Measurements from ENCODE around the gene MC1R.
A peak's percentile ranks its signal among the peaks of the same experiment; 100 is the strongest.
"Not testable (repeated sequence)": the region's sequence is repeated elsewhere in the genome, so short reads cannot be mapped to it uniquely, and the experiment has no call there.

MC1R gene

GRCh38 chr16:89925596-89926079 is 7.0 kb downstream of the MC1R start:
- DNase-seq (ENCODE audit: low read depth): no peak
- H3K4me3 ChIP-seq (ENCODE audit: control insufficient read depth, low read depth, low read length): peak overlapping the region; percentile 94
- TF ChIP-seq CTCF (IDR thresholded peaks at IDR 0.05; ENCODE audit: control insufficient read depth, insufficient read depth, low read depth, low read length, missing control alignments): no peak

- no peak for TF ChIP-seq CTCF (IDR thresholded peaks at IDR 0.05; ENCODE audit: control insufficient read depth, insufficient read depth, low read depth, low read length, missing control alignments)
- DNase-seq (ENCODE audit: low read depth): no peak
- no peak overlapping the region for H3K4me3 ChIP-seq (ENCODE audit: control insufficient read depth, low read depth, low read length)
Measured at GRCh38 chr16:89931305-89931896, 12.7 kb downstream of the MC1R start.

- DNase-seq (ENCODE audit: low read depth): no peak
- no peak for TF ChIP-seq CTCF (IDR thresholded peaks at IDR 0.05; ENCODE audit: control insufficient read depth, insufficient read depth, low read depth, low read length, missing control alignments)
- H3K4me3 ChIP-seq (ENCODE audit: control insufficient read depth, low read depth, low read length): no peak overlapping the region
Measured at GRCh38 chr16:89931964-89932363, 13.3 kb downstream of the MC1R start.

GRCh38 chr16:89934019-89934418 is 15.4 kb downstream of the MC1R start:
- H3K4me3 ChIP-seq (ENCODE audit: control insufficient read depth, low read depth, low read length); DNase-seq (ENCODE audit: low read depth): not testable (repeated sequence)

- TF ChIP-seq CTCF (IDR thresholded peaks at IDR 0.05; ENCODE audit: control insufficient read depth, insufficient read depth, low read depth, low read length, missing control alignments): no peak
- no peak overlapping the region for H3K4me3 ChIP-seq (ENCODE audit: control insufficient read depth, low read depth, low read length)
- DNase-seq (ENCODE audit: low read depth): no peak
Measured at GRCh38 chr16:89934611-89935553, 16.2 kb downstream of the MC1R start.

GRCh38 chr16:89935620-89936019 is 17.0 kb downstream of the MC1R start:
- DNase-seq (ENCODE audit: low read depth); H3K4me3 ChIP-seq (ENCODE audit: control insufficient read depth, low read depth, low read length): not testable (repeated sequence)

GRCh38 chr16:89936034-89936433 is 17.4 kb downstream of the MC1R start:
- no peak overlapping the region for H3K4me3 ChIP-seq (ENCODE audit: control insufficient read depth, low read depth, low read length)
- no peak for DNase-seq (ENCODE audit: low read depth)
- TF ChIP-seq CTCF (IDR thresholded peaks at IDR 0.05; ENCODE audit: control insufficient read depth, insufficient read depth, low read depth, low read length, missing control alignments): no peak
